GM21619 (cell line): ENCODE data around the gene LACTB.

Experiments
- ATAC-seq: cut with Tn5 transposase; IDR thresholded peaks from one replicate; pipeline ENCODE4 v1.9.1; 2021; ENCODE audit not compliant: unreplicated experiment

The LACTB gene

GRCh38 chr15:63122002-63122875 is 578 bp downstream of the LACTB start:
- ATAC-seq = peak; percentile 79

- no peak for ATAC-seq
These were observed 2.8 kb downstream of the LACTB start for GRCh38 chr15:63124506-63124905.

GRCh38 chr15:63126726-63127125 is 5.1 kb downstream of the LACTB start:
- ATAC-seq = no peak

GRCh38 chr15:63133786-63134185 is 12.1 kb downstream of the LACTB start:
- ATAC-seq = no peak

- no peak for ATAC-seq
These were observed 12.8 kb downstream of the LACTB start for GRCh38 chr15:63134245-63134985.

- no peak for ATAC-seq
These were observed 13.6 kb downstream of the LACTB start for GRCh38 chr15:63135281-63135680.

- ATAC-seq = no peak
These were observed 14.1 kb downstream of the LACTB start for GRCh38 chr15:63135804-63136203.

- ATAC-seq = no peak
These were observed 15.1 kb downstream of the LACTB start for GRCh38 chr15:63136742-63137141.

- ATAC-seq = no peak
These were observed 19.3 kb downstream of the LACTB start for GRCh38 chr15:63140936-63141335.

- no peak for ATAC-seq
These were observed 23.8 kb downstream of the LACTB start for GRCh38 chr15:63145426-63145825.

- no peak for ATAC-seq
These were observed 25.0 kb downstream of the LACTB start for GRCh38 chr15:63146684-63147083.

GRCh38 chr15:63151665-63152064 is 30.0 kb downstream of the LACTB start:
- no peak for ATAC-seq

GRCh38 chr15:63155486-63155885 is 33.8 kb downstream of the LACTB start:
- ATAC-seq = no peak

GRCh38 chr15:63156086-63156710 is 34.5 kb downstream of the LACTB start:
- ATAC-seq = no peak

- no peak for ATAC-seq
These were observed 35.1 kb downstream of the LACTB start for GRCh38 chr15:63156755-63157117.

- peak; percentile 92 for ATAC-seq
These were observed 35.6 kb downstream of the LACTB start, which contains the start of gene RPS27L for GRCh38 chr15:63157118-63157843. RPS27L (minus strand) TSS chr15:63157477; CDS start chr15:63157405, 72 bp downstream.

GRCh38 chr15:63157891-63158431 is 36.3 kb downstream of the LACTB start:
- ATAC-seq = peak; percentile 18

- ATAC-seq = no peak
These were observed 39.0 kb downstream of the LACTB start for GRCh38 chr15:63160638-63161037.

- ATAC-seq = no peak
These were observed 41.6 kb downstream of the LACTB start for GRCh38 chr15:63163217-63163616.

GRCh38 chr15:63165166-63165859 is 43.7 kb downstream of the LACTB start:
- no peak for ATAC-seq
